Astrocyte (in vitro differentiated cells and primary cell): ENCODE measurements around the gene DSCAM. TPM values are rescaled to one million over a fixed set of nuclear protein-coding genes. Genes with fewer than 3 reads are reported as not detected.

Experiments
- DNase-seq: peaks from one replicate; pipeline ENCODE4 v3.0.0-alpha.2; 2010; ENCODE audit warnings: low read depth
- FAIRE-seq: peaks from 2 replicates; lab custom pipeline; 2011; peaks lifted over from hg19 to GRCh38; lab: Jason Lieb, UNC
- H2AFZ ChIP-seq: 2 replicates; pipeline ENCODE4 v1.6.0; 2012; ENCODE audit warnings: low read depth, low read length, inconsistent platforms
- H3K27ac ChIP-seq: 2 replicates; pipeline ENCODE4 v1.5.1; 2011; ENCODE audit warnings: low read depth, low read length, inconsistent platforms
- H3K27me3 ChIP-seq: 2 replicates; pipeline ENCODE4 v1.6.0; 2011; ENCODE audit warnings: low read length, inconsistent platforms; ENCODE audit not compliant: insufficient read depth
- H3K36me3 ChIP-seq: 2 replicates; pipeline ENCODE4 v1.5.1; 2011; ENCODE audit warnings: low read length, inconsistent platforms; ENCODE audit not compliant: insufficient read depth
- H3K4me1 ChIP-seq: 2 replicates; pipeline ENCODE4 v1.5.1; 2011; ENCODE audit warnings: low read length, inconsistent platforms; ENCODE audit not compliant: insufficient read depth
- H3K4me2 ChIP-seq: 2 replicates; pipeline ENCODE4 v1.6.0; 2012; ENCODE audit warnings: low read length, inconsistent platforms
- H3K4me3 ChIP-seq: 2 replicates; pipeline ENCODE4 v1.5.1; 2011; ENCODE audit warnings: low read depth, mild to moderate bottlenecking, low read length, inconsistent platforms; ENCODE audit not compliant: insufficient read depth
- H3K79me2 ChIP-seq: 2 replicates; pipeline ENCODE4 v1.6.0; 2012; ENCODE audit warnings: mild to moderate bottlenecking, low read length, inconsistent platforms; ENCODE audit not compliant: insufficient read depth
- H3K9ac ChIP-seq: 2 replicates; pipeline ENCODE4 v1.6.0; 2012; ENCODE audit warnings: mild to moderate bottlenecking, low read length, inconsistent platforms
- H3K9me3 ChIP-seq: 2 replicates; pipeline ENCODE4 v1.5.1; 2012; ENCODE audit warnings: low read depth, mild to moderate bottlenecking, low read length, inconsistent platforms; ENCODE audit not compliant: insufficient read depth
- H4K20me1 ChIP-seq: 2 replicates; pipeline ENCODE4 v1.6.0; 2012; ENCODE audit warnings: low read length, inconsistent platforms; ENCODE audit not compliant: insufficient read depth
- H3K27ac Mint-ChIP-seq: one replicate; pipeline ENCODE4 v1.8.0; 2021; ENCODE audit warnings: mild to moderate bottlenecking, mixed read lengths; ENCODE audit not compliant: unreplicated experiment
- H3K27me3 Mint-ChIP-seq: one replicate; pipeline ENCODE4 v1.8.0; 2021; ENCODE audit warnings: low read depth, mixed read lengths; ENCODE audit not compliant: unreplicated experiment
- H3K36me3 Mint-ChIP-seq: one replicate; pipeline ENCODE4 v1.8.0; 2021; ENCODE audit warnings: low read depth, mixed read lengths; ENCODE audit not compliant: unreplicated experiment
- H3K4me1 Mint-ChIP-seq: one replicate; pipeline ENCODE4 v1.8.0; 2021; ENCODE audit warnings: low read depth, mixed read lengths; ENCODE audit not compliant: unreplicated experiment
- H3K4me3 Mint-ChIP-seq: one replicate; pipeline ENCODE4 v1.8.0; 2021; ENCODE audit warnings: mild to moderate bottlenecking, moderate library complexity, mixed read lengths; ENCODE audit not compliant: unreplicated experiment
- H3K9me3 Mint-ChIP-seq: one replicate; pipeline ENCODE4 v1.8.0; 2021; ENCODE audit warnings: mild to moderate bottlenecking, mixed read lengths; ENCODE audit not compliant: unreplicated experiment
- EZH2 ChIP-seq: IDR thresholded peaks from 2 replicates; pipeline ENCODE4 v1.6.1; 2012; ENCODE audit warnings: mild to moderate bottlenecking, low read length, inconsistent platforms; ENCODE audit not compliant: insufficient read depth
- total RNA-seq: library from RNA; stranded (reverse); gene quantifications from 2 replicates; pipeline ENCODE4 v1.2.1, GENCODE V29; 2021
- TF ChIP-seq, protein P1 (sequence below): IDR thresholded peaks from 2 replicates; pipeline ENCODE4 v1.5.1; 2011; ENCODE audit warnings: low read depth, mild to moderate bottlenecking, inconsistent platforms, low read length, moderate library complexity; ENCODE audit not compliant: insufficient read depth

DSCAM gene
- total RNA-seq, 1 donor from 2014 or later: 0.18 TPM

- FAIRE-seq (no peak), DNase-seq (no peak)
- H3K9me3 ChIP-seq: no peaks in the 10 kb centered on the region
- no peaks in the 10 kb centered on the region for H4K20me1 ChIP-seq
- Mint-ChIP-seq H3K27me3 (no peaks in the 10 kb centered on the region), H3K4me1 (no peaks in the 10 kb centered on the region), H3K27ac (no peak overlapping the region), H3K36me3 (no peaks in the 10 kb centered on the region), H3K9me3 (peaks cover 6% of the 10 kb centered on the region), H3K4me3 (no peak overlapping the region)
- H3K4me3 ChIP-seq: no peak overlapping the region
- H3K9ac ChIP-seq: no peak overlapping the region
- H3K27me3 ChIP-seq: no peaks in the 10 kb centered on the region
- no peaks in the 10 kb centered on the region for H3K79me2 ChIP-seq
- H3K36me3 ChIP-seq: no peaks in the 10 kb centered on the region
- H3K4me1 ChIP-seq: no peaks in the 10 kb centered on the region
- H3K4me2 ChIP-seq: no peak overlapping the region
- no peak overlapping the region for H2AFZ ChIP-seq
- no peak overlapping the region for H3K27ac ChIP-seq
- TF ChIP-seq, protein P1, sequence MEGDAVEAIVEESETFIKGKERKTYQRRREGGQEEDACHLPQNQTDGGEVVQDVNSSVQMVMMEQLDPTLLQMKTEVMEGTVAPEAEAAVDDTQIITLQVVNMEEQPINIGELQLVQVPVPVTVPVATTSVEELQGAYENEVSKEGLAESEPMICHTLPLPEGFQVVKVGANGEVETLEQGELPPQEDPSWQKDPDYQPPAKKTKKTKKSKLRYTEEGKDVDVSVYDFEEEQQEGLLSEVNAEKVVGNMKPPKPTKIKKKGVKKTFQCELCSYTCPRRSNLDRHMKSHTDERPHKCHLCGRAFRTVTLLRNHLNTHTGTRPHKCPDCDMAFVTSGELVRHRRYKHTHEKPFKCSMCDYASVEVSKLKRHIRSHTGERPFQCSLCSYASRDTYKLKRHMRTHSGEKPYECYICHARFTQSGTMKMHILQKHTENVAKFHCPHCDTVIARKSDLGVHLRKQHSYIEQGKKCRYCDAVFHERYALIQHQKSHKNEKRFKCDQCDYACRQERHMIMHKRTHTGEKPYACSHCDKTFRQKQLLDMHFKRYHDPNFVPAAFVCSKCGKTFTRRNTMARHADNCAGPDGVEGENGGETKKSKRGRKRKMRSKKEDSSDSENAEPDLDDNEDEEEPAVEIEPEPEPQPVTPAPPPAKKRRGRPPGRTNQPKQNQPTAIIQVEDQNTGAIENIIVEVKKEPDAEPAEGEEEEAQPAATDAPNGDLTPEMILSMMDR: no peak
- no peak for TF ChIP-seq EZH2
These were observed 259.1 kb downstream of the DSCAM start for GRCh38 chr21:40587736-40588346.

DNA sequence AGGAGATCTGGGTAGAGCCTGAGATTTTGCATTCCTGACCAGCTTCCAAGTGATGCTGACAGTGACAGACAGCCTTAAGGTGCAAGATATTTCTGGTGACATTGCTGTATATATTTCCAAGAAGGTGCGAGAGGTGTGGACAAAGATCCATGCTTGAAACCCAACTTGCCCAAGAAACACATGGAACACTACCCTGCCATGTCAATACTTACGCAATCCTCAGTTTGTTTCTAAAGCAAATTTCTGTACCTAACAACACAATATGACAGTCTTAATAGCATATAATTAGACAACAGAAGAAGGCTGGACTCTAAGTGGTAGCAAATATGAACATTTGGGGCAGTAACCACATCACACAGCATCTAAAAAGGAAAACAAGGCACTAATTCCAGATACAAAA lies 260.4 kb downstream of the DSCAM start:
- Mint-ChIP-seq H3K36me3 (no peaks in the 10 kb centered on the region), H3K27me3 (no peaks in the 10 kb centered on the region), H3K4me3 (no peak overlapping the region), H3K9me3 (peaks cover 6% of the 10 kb centered on the region), H3K27ac (no peak overlapping the region), H3K4me1 (no peaks in the 10 kb centered on the region)
- Histone ChIP-seq H3K4me3 (no peak overlapping the region), H3K4me1 (no peaks in the 10 kb centered on the region), H4K20me1 (no peaks in the 10 kb centered on the region), H3K4me2 (no peak overlapping the region), H3K36me3 (no peaks in the 10 kb centered on the region), H3K27me3 (no peaks in the 10 kb centered on the region), H3K27ac (no peak overlapping the region), H2AFZ (no peak overlapping the region), H3K9me3 (no peaks in the 10 kb centered on the region), H3K9ac (no peak overlapping the region), H3K79me2 (no peaks in the 10 kb centered on the region)
- FAIRE-seq (no peak), DNase-seq (no peak)
- TF ChIP-seq, protein P1: no peak
- no peak for TF ChIP-seq EZH2

DNA sequence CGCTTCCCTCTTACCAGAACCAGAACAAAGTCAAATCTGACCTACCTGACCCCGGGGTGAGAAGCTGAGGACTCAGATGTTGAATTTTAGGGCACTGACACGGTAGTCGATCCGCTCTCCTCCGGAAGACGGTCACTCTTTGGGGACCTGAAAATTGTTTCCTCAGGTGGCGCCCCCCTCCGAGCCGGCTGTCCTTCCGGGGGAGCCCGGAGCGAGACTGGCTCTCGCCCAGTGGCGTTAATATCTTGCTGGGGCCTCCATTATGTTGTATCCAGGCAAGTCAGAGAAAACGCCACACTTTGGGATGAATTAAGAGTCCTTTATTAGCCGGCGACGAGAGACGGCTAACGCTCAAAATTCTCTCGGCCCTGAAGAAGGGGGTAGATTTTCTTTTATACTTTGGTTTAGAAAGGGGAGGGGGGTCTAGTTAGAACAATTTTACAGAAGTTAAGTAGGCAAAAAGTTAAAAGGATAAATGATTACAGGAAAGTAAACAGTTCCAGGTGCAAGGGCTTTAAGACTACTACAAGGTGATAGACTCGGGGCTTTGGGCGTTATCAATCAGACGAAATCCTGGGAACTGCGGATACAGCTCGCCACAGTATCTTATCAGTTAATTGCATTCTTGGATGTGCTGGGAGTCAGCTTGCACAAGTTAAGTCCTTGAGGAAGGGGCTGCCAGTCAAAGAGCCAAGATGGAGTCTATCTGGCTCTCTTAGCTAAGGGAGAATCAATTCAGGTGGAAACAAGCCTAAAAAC lies 269.5 kb downstream of the DSCAM start:
- Mint-ChIP-seq H3K27me3 (no peaks in the 10 kb centered on the region), H3K9me3 (peaks cover 6% of the 10 kb centered on the region), H3K36me3 (no peaks in the 10 kb centered on the region), H3K27ac (no peak overlapping the region), H3K4me3 (no peak overlapping the region), H3K4me1 (no peaks in the 10 kb centered on the region)
- H3K36me3 ChIP-seq: no peaks in the 10 kb centered on the region
- H4K20me1 ChIP-seq: no peaks in the 10 kb centered on the region
- H3K9ac ChIP-seq: no peak overlapping the region
- TF ChIP-seq, protein P1: no peak
- TF ChIP-seq EZH2: no peak
- no peaks in the 10 kb centered on the region for H3K9me3 ChIP-seq
- H3K4me1 ChIP-seq: no peaks in the 10 kb centered on the region
- no peaks in the 10 kb centered on the region for H3K79me2 ChIP-seq
- no peaks in the 10 kb centered on the region for H3K27me3 ChIP-seq
- DNase-seq (no peak), FAIRE-seq (no peak)
- H3K4me2 ChIP-seq: no peak overlapping the region
- no peak overlapping the region for H3K27ac ChIP-seq
- H2AFZ ChIP-seq: no peak overlapping the region
- no peak overlapping the region for H3K4me3 ChIP-seq
